ENCODE data around the gene CDK5RAP1. TPM values are rescaled to one million over a fixed set of nuclear protein-coding genes. Genes with fewer than 3 reads are reported as not detected.
"Not testable (repeated sequence)": the region's sequence is repeated elsewhere in the genome, so short reads cannot be mapped to it uniquely, and the experiment has no call there.

The CDK5RAP1 gene
- total and polyA plus RNA-seq, 4 donors = 20.3 to 43.1 (median 23.2) TPM

GRCh38 chr20:33442136-33443005 lies 41.1 kb upstream of the CDK5RAP1 start:
- Histone ChIP-seq H3K4me1 (ENCODE audit: control insufficient read depth in 5 of 5, insufficient read depth in 5 of 5, low read length in 5 of 5) (peaks cover 2 to 16% (median 8%) of the 10 kb centered on the region in 5 donors), H3K9ac (ENCODE audit: insufficient read depth in 1 of 2, low read length in 2 of 2) (no peak overlapping the region), H3K9me3 (ENCODE audit: control insufficient read depth in 4 of 4, insufficient read depth in 3 of 4, low read length in 3 of 4) (no peaks in the 10 kb centered on the region), H3K36me3 (ENCODE audit: control insufficient read depth in 4 of 4, insufficient read depth in 4 of 4, low read length in 4 of 4) (no peaks in the 10 kb centered on the region), H3K27ac (ENCODE audit: low read depth in 1 of 2, low read length in 1 of 2) (peak overlapping the region in 1 of 2 donors; percentile 97), H3K4me3 (peak overlapping the region; percentile 16), H3K27me3 (ENCODE audit: control insufficient read depth in 3 of 3, insufficient read depth in 3 of 3, low read length in 2 of 3) (no peaks in the 10 kb centered on the region)
- WGBS, 2 donors = 71 to 78% methylated on average over 9 of the region's 9 CpGs
- no peak for DNase-seq
- no peak for ATAC-seq (ENCODE audit: insufficient read depth, low FRiP score)
- TF ChIP-seq, protein P1, sequence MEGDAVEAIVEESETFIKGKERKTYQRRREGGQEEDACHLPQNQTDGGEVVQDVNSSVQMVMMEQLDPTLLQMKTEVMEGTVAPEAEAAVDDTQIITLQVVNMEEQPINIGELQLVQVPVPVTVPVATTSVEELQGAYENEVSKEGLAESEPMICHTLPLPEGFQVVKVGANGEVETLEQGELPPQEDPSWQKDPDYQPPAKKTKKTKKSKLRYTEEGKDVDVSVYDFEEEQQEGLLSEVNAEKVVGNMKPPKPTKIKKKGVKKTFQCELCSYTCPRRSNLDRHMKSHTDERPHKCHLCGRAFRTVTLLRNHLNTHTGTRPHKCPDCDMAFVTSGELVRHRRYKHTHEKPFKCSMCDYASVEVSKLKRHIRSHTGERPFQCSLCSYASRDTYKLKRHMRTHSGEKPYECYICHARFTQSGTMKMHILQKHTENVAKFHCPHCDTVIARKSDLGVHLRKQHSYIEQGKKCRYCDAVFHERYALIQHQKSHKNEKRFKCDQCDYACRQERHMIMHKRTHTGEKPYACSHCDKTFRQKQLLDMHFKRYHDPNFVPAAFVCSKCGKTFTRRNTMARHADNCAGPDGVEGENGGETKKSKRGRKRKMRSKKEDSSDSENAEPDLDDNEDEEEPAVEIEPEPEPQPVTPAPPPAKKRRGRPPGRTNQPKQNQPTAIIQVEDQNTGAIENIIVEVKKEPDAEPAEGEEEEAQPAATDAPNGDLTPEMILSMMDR (IDR thresholded peaks at IDR 0.05; ENCODE audit: control extremely low read depth, extremely low read depth) = no peak

GRCh38 chr20:33441142-33441955 lies 40.0 kb upstream of the CDK5RAP1 start:
- Histone ChIP-seq H3K4me1 (ENCODE audit: control insufficient read depth in 5 of 5, insufficient read depth in 5 of 5, low read length in 5 of 5) (peaks cover 2 to 16% (median 5%) of the 10 kb centered on the region in 5 donors), H3K36me3 (ENCODE audit: control insufficient read depth in 4 of 4, insufficient read depth in 4 of 4, low read length in 4 of 4) (no peaks in the 10 kb centered on the region), H3K27me3 (ENCODE audit: control insufficient read depth in 3 of 3, insufficient read depth in 3 of 3, low read length in 2 of 3) (no peaks in the 10 kb centered on the region), H3K4me3 (no peak overlapping the region), H3K9me3 (ENCODE audit: control insufficient read depth in 4 of 4, insufficient read depth in 3 of 4, low read length in 3 of 4) (no peaks in the 10 kb centered on the region), H3K27ac (ENCODE audit: low read depth in 1 of 2, low read length in 1 of 2) (peak overlapping the region in 1 of 2 donors; percentile 97), H3K9ac (ENCODE audit: insufficient read depth in 1 of 2, low read length in 2 of 2) (no peak overlapping the region)
- TF ChIP-seq, protein P1 (IDR thresholded peaks at IDR 0.05; ENCODE audit: control extremely low read depth, extremely low read depth) = no peak
- DNase-seq (peak in 1 of 3 donors; percentile 7), ATAC-seq (ENCODE audit: insufficient read depth, low FRiP score) (no peak)
- WGBS, 2 donors = 83 to 91% methylated on average over 7 of the region's 7 CpGs

- WGBS, 2 donors = 95 to 96% methylated on average over 7 of the region's 7 CpGs
- H3K9ac ChIP-seq (ENCODE audit: insufficient read depth in 1 of 2, low read length in 2 of 2); H3K36me3 ChIP-seq (ENCODE audit: control insufficient read depth in 4 of 4, insufficient read depth in 4 of 4, low read length in 4 of 4); ATAC-seq (ENCODE audit: insufficient read depth, low FRiP score); H3K27me3 ChIP-seq (ENCODE audit: control insufficient read depth in 3 of 3, insufficient read depth in 3 of 3, low read length in 2 of 3); H3K9me3 ChIP-seq (ENCODE audit: control insufficient read depth in 4 of 4, insufficient read depth in 3 of 4, low read length in 3 of 4); DNase-seq; H3K4me3 ChIP-seq: not testable (repeated sequence)
- H3K4me1 ChIP-seq (ENCODE audit: control insufficient read depth in 5 of 5, insufficient read depth in 5 of 5, low read length in 5 of 5) = peaks cover 2 to 16% (median 5%) of the 10 kb centered on the region in 5 donors
- H3K27ac ChIP-seq (ENCODE audit: low read depth in 1 of 2, low read length in 1 of 2) = peak overlapping the region in 1 of 2 donors; percentile 97
These were observed 39.2 kb upstream of the CDK5RAP1 start for GRCh38 chr20:33440562-33440961.

DNA sequence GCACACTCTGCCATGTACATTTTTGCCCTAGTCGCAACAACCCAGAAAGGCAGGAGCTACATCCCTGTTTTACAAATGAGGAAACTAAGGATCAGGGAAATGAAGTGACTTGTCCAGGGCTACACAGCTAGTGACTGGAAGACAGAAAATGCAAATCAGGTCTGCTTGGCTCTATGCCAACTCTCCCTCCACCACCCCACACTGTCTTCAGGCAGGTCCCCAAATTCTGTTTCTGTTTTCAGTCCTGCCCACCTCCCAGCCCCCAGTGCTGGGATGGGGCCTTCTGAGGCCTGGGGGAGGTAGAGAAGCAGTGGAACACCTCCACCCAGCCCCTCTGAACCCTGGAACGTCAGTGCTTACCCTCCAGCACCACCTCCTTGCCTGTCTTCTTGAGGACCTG lies 37.2 kb upstream of the CDK5RAP1 start:
- ATAC-seq (ENCODE audit: insufficient read depth, low FRiP score) (no peak), DNase-seq (no peak)
- TF ChIP-seq, protein P1 (IDR thresholded peaks at IDR 0.05; ENCODE audit: control extremely low read depth, extremely low read depth) = no peak
- H3K9ac ChIP-seq (ENCODE audit: insufficient read depth in 1 of 2, low read length in 2 of 2) = peak overlapping the region in 1 of 2 donors; percentile 5
- 86 to 93% methylated on average over 2 of the region's 2 CpGs for WGBS, 2 donors
- H3K27me3 ChIP-seq (ENCODE audit: control insufficient read depth in 3 of 3, insufficient read depth in 3 of 3, low read length in 2 of 3) = no peaks in the 10 kb centered on the region
- peaks cover 2 to 13% (median 7%) of the 10 kb centered on the region in 5 donors for H3K4me1 ChIP-seq (ENCODE audit: control insufficient read depth in 5 of 5, insufficient read depth in 5 of 5, low read length in 5 of 5)
- H3K4me3 ChIP-seq = no peak overlapping the region
- no peaks in the 10 kb centered on the region for H3K9me3 ChIP-seq (ENCODE audit: control insufficient read depth in 4 of 4, insufficient read depth in 3 of 4, low read length in 3 of 4)
- peaks cover 0 to 2% (median 0%) of the 10 kb centered on the region in 4 donors for H3K36me3 ChIP-seq (ENCODE audit: control insufficient read depth in 4 of 4, insufficient read depth in 4 of 4, low read length in 4 of 4)
- peak overlapping the region in 1 of 2 donors; percentile 69 for H3K27ac ChIP-seq (ENCODE audit: low read depth in 1 of 2, low read length in 1 of 2)
